Suprapubic skin (tissue), 4 donors: ENCODE data around the gene EIF4E1B. TPM values are rescaled to one million over a fixed set of nuclear protein-coding genes. Genes with fewer than 3 reads are reported as not detected.

Experiments used
- DNase-seq, 2 donors: peaks; one replicate each; pipeline ENCODE4 v3.0.0-alpha.2; 2019; ENCODE audit warnings: low spot score in 2 of 2
- H3K27ac ChIP-seq: fragments of 200-600 bp; sonication (generic); one replicate; pipeline ENCODE4 v1.5.1; 2019
- H3K27me3 ChIP-seq: fragments of 200-600 bp; sonication (generic); one replicate; pipeline ENCODE4 v1.5.1; 2019
- H3K36me3 ChIP-seq: fragments of 200-600 bp; sonication (generic); one replicate; pipeline ENCODE4 v1.5.1; 2019
- H3K4me1 ChIP-seq: fragments of 200-600 bp; sonication (generic); one replicate; pipeline ENCODE4 v1.5.1; 2019
- H3K4me3 ChIP-seq: fragments of 200-600 bp; sonication (generic); one replicate; pipeline ENCODE4 v1.5.1; 2019; ENCODE audit warnings: mild to moderate bottlenecking
- H3K9me3 ChIP-seq: fragments of 200-600 bp; sonication (generic); one replicate; pipeline ENCODE4 v1.5.1; 2019
- CTCF ChIP-seq, 2 donors: fragments of 200-600 bp in 1 of 2; fragments of 450-650 bp in 1 of 2; sonication (generic) in 1 of 2; IDR thresholded peaks; one replicate each; pipeline ENCODE4 v1.5.1; 2016 to 2019; ENCODE audit warnings: antibody characterized with exemption in 2 of 2, mild to moderate bottlenecking in 1 of 2, moderate library complexity in 1 of 2
- EP300 ChIP-seq: sonication (generic); formaldehyde crosslinking; IDR thresholded peaks from one replicate; pipeline ENCODE4 v1.6.1; 2017; ENCODE audit warnings: antibody characterized with exemption
- POLR2A ChIP-seq, 2 donors: fragments of 450-650 bp; IDR thresholded peaks; one replicate each; pipeline ENCODE4 v1.6.1; 2017; ENCODE audit warnings: antibody characterized with exemption in 2 of 2, mild to moderate bottlenecking in 2 of 2, moderate library complexity in 2 of 2
- POLR2AphosphoS5 ChIP-seq, 3 donors: sonication (generic); formaldehyde crosslinking; IDR thresholded peaks; one replicate each; pipeline ENCODE4 v1.6.1; 2017; ENCODE audit warnings: antibody characterized with exemption in 3 of 3
- WGBS: methylation state at CpG from one replicate; pipeline ENCODE4 v1.1.5; 2018; 5-methylcytosine and 5-hydroxymethylcytosine counted together
- total RNA-seq, 4 donors: library from RNA; depleted of rRNA; stranded (reverse); fragments of >200 nt; gene quantifications; one replicate each; pipeline ENCODE4 v1.1.0, GENCODE V29; 2016

The EIF4E1B gene
- total RNA-seq, 4 donors from 2014 or later: not detected

GRCh38 chr5:176648474-176649194 is 18.2 kb downstream of the EIF4E1B start:
- TF ChIP-seq POLR2AphosphoS5 (IDR thresholded peaks at IDR 0.05) (no peak), POLR2A (IDR thresholded peaks at IDR 0.05) (no peak), EP300 (no peak), CTCF (IDR thresholded peaks at IDR 0.05) (no peak)
- Histone ChIP-seq H3K4me1 (peaks cover 29% of the 10 kb centered on the region), H3K9me3 (no peaks in the 10 kb centered on the region), H3K27me3 (no peaks in the 10 kb centered on the region), H3K4me3 (peak overlapping the region; percentile 73), H3K27ac (no peak overlapping the region), H3K36me3 (peaks cover 5% of the 10 kb centered on the region)
- 68% methylated on average over 15 of the region's 15 CpGs for WGBS
- no peak for DNase-seq

- TF ChIP-seq EP300 (no peak), POLR2AphosphoS5 (IDR thresholded peaks at IDR 0.05) (no peak), POLR2A (IDR thresholded peaks at IDR 0.05) (no peak), CTCF (IDR thresholded peaks at IDR 0.05) (no peak)
- no peaks in the 10 kb centered on the region for H3K27me3 ChIP-seq
- WGBS: 78% methylated on average over 8 of the region's 8 CpGs
- no peaks in the 10 kb centered on the region for H3K9me3 ChIP-seq
- H3K36me3 ChIP-seq: peaks cover 19% of the 10 kb centered on the region
- peaks cover 29% of the 10 kb centered on the region for H3K4me1 ChIP-seq
- H3K4me3 ChIP-seq: no peak overlapping the region
- H3K27ac ChIP-seq: no peak overlapping the region
- DNase-seq: no peak
Observed at GRCh38 chr5:176650354-176650884, 19.9 kb downstream of the EIF4E1B start.

- 95% methylated on average over 17 of the region's 17 CpGs for WGBS
- Histone ChIP-seq H3K27ac (no peak overlapping the region), H3K9me3 (no peaks in the 10 kb centered on the region), H3K27me3 (no peaks in the 10 kb centered on the region), H3K36me3 (peaks cover 27% of the 10 kb centered on the region), H3K4me1 (peaks cover 26% of the 10 kb centered on the region), H3K4me3 (no peak overlapping the region)
- no peak for DNase-seq
- no peak for TF ChIP-seq EP300
- TF ChIP-seq POLR2A (IDR thresholded peaks at IDR 0.05): no peak
Observed at GRCh38 chr5:176651472-176651980, 21.1 kb downstream of the EIF4E1B start.

- H3K4me1 ChIP-seq: peaks cover 22% of the 10 kb centered on the region
- WGBS: 74% methylated on average over 8 of the region's 8 CpGs
Observed at GRCh38 chr5:176652136-176652535, 21.7 kb downstream of the EIF4E1B start.

More at GRCh38 chr5:176652136-176652535, 21.7 kb downstream of the EIF4E1B start:
- no peak overlapping the region for H3K4me3 ChIP-seq
- H3K36me3 ChIP-seq: peaks cover 33% of the 10 kb centered on the region
- no peaks in the 10 kb centered on the region for H3K27me3 ChIP-seq
- TF ChIP-seq POLR2A (IDR thresholded peaks at IDR 0.05): no peak
- TF ChIP-seq CTCF (IDR thresholded peaks at IDR 0.05): no peak
- no peak for TF ChIP-seq POLR2AphosphoS5 (IDR thresholded peaks at IDR 0.05)
- TF ChIP-seq EP300: no peak
- no peaks in the 10 kb centered on the region for H3K9me3 ChIP-seq
- DNase-seq: no peak
- no peak overlapping the region for H3K27ac ChIP-seq
